Measurements from ENCODE around the gene ULBP2.
"Not testable (repeated sequence)": the region's sequence is repeated elsewhere in the genome, so short reads cannot be mapped to it uniquely, and the experiment has no call there.

ULBP2 gene

GRCh38 chr6:149969635-149970034 is 27.8 kb downstream of the ULBP2 start:
- no peak for DNase-seq (ENCODE audit: low read depth)

GRCh38 chr6:149974394-149974793 is 32.6 kb downstream of the ULBP2 start:
- DNase-seq (ENCODE audit: low read depth): not testable (repeated sequence)

- no peak for DNase-seq (ENCODE audit: low read depth)
These were observed 33.0 kb downstream of the ULBP2 start for GRCh38 chr6:149974825-149975224.

GRCh38 chr6:149975400-149975799 is 33.6 kb downstream of the ULBP2 start:
- DNase-seq (ENCODE audit: low read depth): no peak

- no peak for DNase-seq (ENCODE audit: low read depth)
These were observed 35.4 kb downstream of the ULBP2 start for GRCh38 chr6:149977221-149977620.

- DNase-seq (ENCODE audit: low read depth): no peak
These were observed 36.8 kb downstream of the ULBP2 start for GRCh38 chr6:149978610-149979009.

GRCh38 chr6:149979293-149979692 is 37.5 kb downstream of the ULBP2 start:
- no peak for DNase-seq (ENCODE audit: low read depth)

- DNase-seq (ENCODE audit: low read depth): no peak
These were observed 41.3 kb downstream of the ULBP2 start for GRCh38 chr6:149983145-149983544.

- no peak for DNase-seq (ENCODE audit: low read depth)
These were observed 43.0 kb downstream of the ULBP2 start for GRCh38 chr6:149984773-149985172.

- DNase-seq (ENCODE audit: low read depth): no peak
These were observed 43.7 kb downstream of the ULBP2 start for GRCh38 chr6:149985481-149985937.

GRCh38 chr6:149987602-149988107 is 45.8 kb downstream of the ULBP2 start:
- DNase-seq (ENCODE audit: low read depth): no peak

- no peak for DNase-seq (ENCODE audit: low read depth)
These were observed 46.9 kb downstream of the ULBP2 start for GRCh38 chr6:149988550-149989346.

GRCh38 chr6:149990212-149990660 is 48.4 kb downstream of the ULBP2 start:
- no peak for DNase-seq (ENCODE audit: low read depth)

GRCh38 chr6:149990661-149991471 is 49.1 kb downstream of the ULBP2 start:
- no peak for DNase-seq (ENCODE audit: low read depth)

- DNase-seq (ENCODE audit: low read depth): not testable (repeated sequence)
These were observed 49.6 kb downstream of the ULBP2 start for GRCh38 chr6:149991472-149991795.

GRCh38 chr6:149991838-149992237 is 50.0 kb downstream of the ULBP2 start:
- DNase-seq (ENCODE audit: low read depth): no peak

- DNase-seq (ENCODE audit: low read depth): no peak
These were observed 53.5 kb downstream of the ULBP2 start for GRCh38 chr6:149995235-149995750.

- DNase-seq (ENCODE audit: low read depth): no peak
These were observed 54.2 kb downstream of the ULBP2 start for GRCh38 chr6:149995971-149996370.

Data from non-pigmented ciliary epithelial cell (primary cell).